Activated CD8-positive, alpha-beta T cell treated with anti-CD3 and anti-CD28 coated beads for 36 hours (primary cell): ENCODE results near the gene DLGAP1. TPM values are rescaled to one million over a fixed set of nuclear protein-coding genes. Genes with fewer than 3 reads are reported as not detected.

Source experiments
- ATAC-seq: fragments of 200-7000 bp; cut with Tn5 transposase; one replicate; pipeline ENCODE4 v1.10.0; 2021; ENCODE audit warnings: mild to moderate bottlenecking, moderate library complexity
- CTCF ChIA-PET: fragments of 350-600 bp; sonication (Branson Sonifier 250); formaldehyde crosslinking; loops from one replicate; lab custom pipeline; 2021; ENCODE audit warnings: antibody characterized with exemption; lab: Charles Lee
- POLR2A ChIA-PET: fragments of 350-600 bp; sonication (Branson Sonifier 250); formaldehyde crosslinking; loops from one replicate; lab custom pipeline; 2021; ENCODE audit warnings: antibody characterized with exemption; lab: Charles Lee
- DNase-seq: peaks from one replicate; pipeline ENCODE4 v3.0.0-alpha.2; 2020
- H3K27ac Mint-ChIP-seq: one replicate; pipeline ENCODE4 v1.8.0; 2021; ENCODE audit warnings: mild to moderate bottlenecking, mixed read lengths
- H3K27me3 Mint-ChIP-seq: one replicate; pipeline ENCODE4 v1.8.0; 2021; ENCODE audit warnings: mixed read lengths
- H3K36me3 Mint-ChIP-seq: one replicate; pipeline ENCODE4 v1.8.0; 2021; ENCODE audit warnings: low read depth, mixed read lengths
- H3K4me1 Mint-ChIP-seq: one replicate; pipeline ENCODE4 v1.8.0; 2021; ENCODE audit warnings: low read depth, mixed read lengths
- H3K4me3 Mint-ChIP-seq: one replicate; pipeline ENCODE4 v1.8.0; 2021; ENCODE audit warnings: mild to moderate bottlenecking, moderate library complexity, mixed read lengths
- H3K9me3 Mint-ChIP-seq: one replicate; pipeline ENCODE4 v1.8.0; 2021; ENCODE audit warnings: mixed read lengths
- CTCF ChIP-seq: fragments of 200-600 bp; IDR thresholded peaks from one replicate; pipeline ENCODE4 v1.8.0; 2022; ENCODE audit warnings: antibody characterized with exemption, mild to moderate bottlenecking
- intact Hi-C: fragments of 100-400 bp; cut with micrococcal nuclease; formaldehyde crosslinking; loops from one replicate; pipeline ENCODE4 v1.10.0; 2022
- total RNA-seq, 2 experiments: library from RNA; stranded (reverse); gene quantifications; one replicate each; pipeline ENCODE4 v1.2.3, GENCODE V29; 2021

The DLGAP1 gene
- total RNA-seq, 2 experiments from 2014 or later = not detected

GRCh38 chr18:3819961-3820360 is 635.1 kb downstream of the DLGAP1 start:
- Mint-ChIP-seq H3K27me3 (peaks cover 9% of the 10 kb centered on the region), H3K4me3 (no peak overlapping the region), H3K36me3 (no peaks in the 10 kb centered on the region), H3K9me3 (no peaks in the 10 kb centered on the region), H3K4me1 (no peaks in the 10 kb centered on the region), H3K27ac (no peak overlapping the region)
- POLR2A ChIA-PET = no interaction called here
- intact Hi-C loops = no loop called here
- no peak for TF ChIP-seq CTCF
- no peak for ATAC-seq
- DNase-seq = no peak
- CTCF ChIA-PET = interaction anchor here (1.9 kb wide), 1 partner anchor 48 kb away, joined by 6 read pairs; no protein-coding TSS in a partner anchor

DNA sequence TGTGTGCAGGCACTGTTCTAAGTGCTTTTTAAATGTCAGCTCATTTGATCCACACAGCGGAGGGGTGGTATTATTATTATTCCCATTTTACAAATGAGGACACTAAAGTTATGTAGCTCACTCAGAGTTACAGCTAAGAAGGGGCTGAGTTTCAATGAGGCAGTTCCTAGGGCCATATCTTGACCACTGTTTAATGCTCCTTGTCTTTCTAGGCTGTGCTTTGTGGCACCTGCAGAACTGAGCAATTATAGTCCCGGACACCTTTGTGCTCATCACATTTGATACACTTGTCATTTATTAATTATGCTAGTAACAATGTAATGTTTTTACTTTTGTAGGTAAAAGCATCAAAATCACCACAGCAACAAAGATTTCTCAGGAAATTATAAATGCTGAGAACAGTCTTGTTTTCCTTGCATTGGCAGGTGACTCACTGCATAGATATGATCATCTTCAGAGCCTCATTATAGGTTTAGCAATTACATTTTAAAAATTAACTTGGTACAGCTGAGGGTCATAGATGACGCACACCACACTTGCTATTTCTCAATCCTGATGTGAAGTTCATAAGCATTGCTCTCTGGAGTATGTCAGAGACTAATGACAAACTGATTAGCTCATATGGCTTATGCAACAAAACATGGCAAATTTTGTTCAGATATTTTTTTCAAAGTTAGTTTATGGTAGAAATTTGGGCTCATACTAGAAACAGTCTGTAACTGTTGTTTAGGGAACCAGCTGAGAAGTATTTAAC is 638.3 kb downstream of the DLGAP1 start:
- ATAC-seq (no peak), DNase-seq (no peak)
- no peak for TF ChIP-seq CTCF
- Mint-ChIP-seq H3K27ac (no peak overlapping the region), H3K4me1 (no peaks in the 10 kb centered on the region), H3K36me3 (no peaks in the 10 kb centered on the region), H3K4me3 (no peak overlapping the region), H3K9me3 (no peaks in the 10 kb centered on the region), H3K27me3 (peaks cover 9% of the 10 kb centered on the region)
- intact Hi-C loops = no loop called here
- ChIA-PET CTCF (interaction anchor here (1.2 kb wide), 1 partner anchor 45 kb away, joined by 4 read pairs; no protein-coding TSS in a partner anchor), POLR2A (no interaction called here)

DNA sequence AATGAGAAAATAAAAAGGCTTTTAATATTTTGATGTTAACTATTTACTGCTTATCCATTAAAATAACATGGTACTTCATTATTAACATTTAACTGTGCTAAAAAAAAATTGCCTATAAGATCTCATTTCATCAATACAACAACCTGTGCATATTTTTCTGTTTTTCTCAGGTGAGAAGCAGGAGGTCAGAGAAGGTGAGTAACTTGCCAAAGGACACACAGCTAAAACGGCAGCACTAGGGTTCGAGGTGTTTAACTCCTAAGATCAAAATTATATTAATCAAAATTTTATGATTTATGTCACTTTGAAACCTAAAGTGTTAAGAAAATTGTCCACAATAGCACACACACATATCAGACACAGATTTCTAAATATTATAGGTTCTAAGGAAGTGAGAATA is 639.1 kb downstream of the DLGAP1 start:
- no peak overlapping the region for H3K4me3 Mint-ChIP-seq

GRCh38 chr18:3814816-3815215 is 640.3 kb downstream of the DLGAP1 start:
- no peak overlapping the region for H3K4me3 Mint-ChIP-seq
- DNase-seq = no peak
- ChIA-PET CTCF (interaction anchor here (1.2 kb wide), 1 partner anchor 12 kb away, joined by 3 read pairs; no protein-coding TSS in a partner anchor), POLR2A (no interaction called here)
- no peaks in the 10 kb centered on the region for H3K9me3 Mint-ChIP-seq
- no peak for TF ChIP-seq CTCF
- no peak overlapping the region for H3K27ac Mint-ChIP-seq
- H3K4me1 Mint-ChIP-seq = no peaks in the 10 kb centered on the region
- no peaks in the 10 kb centered on the region for H3K36me3 Mint-ChIP-seq
- ATAC-seq = no peak
- intact Hi-C loops = no loop called here
- H3K27me3 Mint-ChIP-seq = peaks cover 5% of the 10 kb centered on the region

More for the DNA sequence above, 639.1 kb downstream of the DLGAP1 start:
- ChIA-PET CTCF (interaction anchor here (1.2 kb wide), 1 partner anchor 11 kb away, joined by 3 read pairs; no protein-coding TSS in a partner anchor), POLR2A (no interaction called here)
- no peaks in the 10 kb centered on the region for H3K36me3 Mint-ChIP-seq
- no peak overlapping the region for H3K27ac Mint-ChIP-seq
- no peak for ATAC-seq
- H3K9me3 Mint-ChIP-seq = no peaks in the 10 kb centered on the region
- no peak for TF ChIP-seq CTCF
- peaks cover 9% of the 10 kb centered on the region for H3K27me3 Mint-ChIP-seq
- intact Hi-C loops = no loop called here
- DNase-seq = no peak
- H3K4me1 Mint-ChIP-seq = no peaks in the 10 kb centered on the region

DNA sequence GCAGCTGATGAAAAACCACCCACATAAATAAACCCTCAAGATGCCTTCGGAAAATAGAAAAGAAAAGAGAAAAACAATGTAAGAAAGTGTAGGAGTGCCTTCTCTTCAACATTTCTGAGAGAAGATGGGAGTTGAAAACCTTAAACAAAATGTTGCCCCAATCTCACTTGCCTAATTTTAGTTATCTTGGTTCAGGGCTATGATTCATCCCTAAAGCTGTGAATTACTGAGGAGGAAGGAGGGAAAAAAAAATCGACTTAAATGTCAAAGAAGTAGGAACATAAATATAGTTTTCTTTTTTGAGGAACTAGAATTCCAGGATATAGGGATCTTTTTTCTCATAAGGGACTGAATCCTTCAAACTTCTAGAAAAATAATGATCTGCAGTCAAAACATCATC is 644.8 kb downstream of the DLGAP1 start:
- no peak for TF ChIP-seq CTCF
- intact Hi-C loops = no loop called here
- H3K4me3 Mint-ChIP-seq = no peak overlapping the region

More for the DNA sequence above, 644.8 kb downstream of the DLGAP1 start:
- Mint-ChIP-seq H3K4me1 (no peaks in the 10 kb centered on the region), H3K36me3 (no peaks in the 10 kb centered on the region), H3K27ac (no peak overlapping the region), H3K27me3 (peaks cover under 1% of the 10 kb centered on the region), H3K9me3 (no peaks in the 10 kb centered on the region)
- ChIA-PET POLR2A (interaction anchor here (0.7 kb wide), 1 partner anchor 8 kb away, joined by 3 read pairs; no protein-coding TSS in a partner anchor), CTCF (interaction anchor here (1.6 kb wide), 1 partner anchor 40 kb away, joined by 4 read pairs; no protein-coding TSS in a partner anchor)
- ATAC-seq = no peak
- no peak for DNase-seq
